Endodermal cell (in vitro differentiated cells): ENCODE data around the gene DIRAS1. TPM values are rescaled to one million over a fixed set of nuclear protein-coding genes. Genes with fewer than 3 reads are reported as not detected.

Source experiments
- DNase-seq: peaks from one replicate; pipeline ENCODE4 v3.0.0-alpha.2; 2017
- H3K27ac ChIP-seq: 2 replicates; pipeline ENCODE4 v1.5.1; 2013; ENCODE audit warnings: mild to moderate bottlenecking, low read depth, low read length, moderate library complexity
- H3K27me3 ChIP-seq: 2 replicates; pipeline ENCODE4 v1.6.1; 2013; ENCODE audit warnings: mild to moderate bottlenecking, low read length, moderate library complexity; ENCODE audit not compliant: insufficient read depth, control insufficient read depth, poor library complexity, severe bottlenecking
- H3K36me3 ChIP-seq: 2 replicates; pipeline ENCODE4 v1.7.0; 2013; ENCODE audit warnings: mild to moderate bottlenecking, low read length, moderate library complexity; ENCODE audit not compliant: control insufficient read depth, insufficient read depth
- H3K4me1 ChIP-seq: one replicate; pipeline ENCODE4 v1.7.0; 2013; ENCODE audit warnings: low read length; ENCODE audit not compliant: control insufficient read depth, insufficient read depth
- H3K4me3 ChIP-seq: 2 replicates; pipeline ENCODE4 v1.5.1; 2013; ENCODE audit warnings: mild to moderate bottlenecking, low read length, moderate library complexity
- H3K9ac ChIP-seq: 2 replicates; pipeline ENCODE4 v1.6.1; 2013; ENCODE audit warnings: mild to moderate bottlenecking, low read length, moderate library complexity; ENCODE audit not compliant: poor library complexity, severe bottlenecking; ENCODE audit errors: extremely low read depth
- H3K9me3 ChIP-seq: 2 replicates; pipeline ENCODE4 v1.6.1; 2013; ENCODE audit warnings: mild to moderate bottlenecking, low read length, moderate library complexity; ENCODE audit not compliant: control insufficient read depth
- H3K27ac Mint-ChIP-seq: 2 replicates; pipeline ENCODE4 v1.8.0; 2020; ENCODE audit warnings: mixed read lengths
- H3K27me3 Mint-ChIP-seq: 2 replicates; pipeline ENCODE4 v1.8.0; 2021; ENCODE audit warnings: mild to moderate bottlenecking, mixed read lengths; ENCODE audit not compliant: insufficient read depth
- H3K36me3 Mint-ChIP-seq: 2 replicates; pipeline ENCODE4 v1.8.0; 2020; ENCODE audit warnings: low read depth, mixed read lengths
- H3K4me1 Mint-ChIP-seq: 2 replicates; pipeline ENCODE4 v1.8.0; 2020; ENCODE audit warnings: mixed read lengths
- H3K4me3 Mint-ChIP-seq: 2 replicates; pipeline ENCODE4 v1.8.0; 2020; ENCODE audit warnings: mild to moderate bottlenecking, moderate library complexity, mixed read lengths
- H3K9me3 Mint-ChIP-seq: 2 replicates; pipeline ENCODE4 v1.8.0; 2020; ENCODE audit warnings: mild to moderate bottlenecking, mixed read lengths
- WGBS, 2 experiments: methylation state at CpG; one replicate each; pipeline versions ENCODE4 v1.1.5 to v1.1.7; 2013; ENCODE audit warnings: missing lambda C conversion rate in 2 of 2, mixed read lengths in 1 of 2; ENCODE audit not compliant: insufficient coverage in 1 of 2, insufficient read length in 1 of 2; 5-methylcytosine and 5-hydroxymethylcytosine counted together
- total RNA-seq, 2 donors: library from RNA; stranded (reverse); fragmentation: NEBNext Ultra II Directional in 1 of 2; extraction: Animal tissue kit (Norgen Biotek cat#: 25700) in 1 of 2; gene quantifications; 2 replicates in 1 of 2; 3 replicates in 1 of 2; pipeline ENCODE4 v1.2.1, GENCODE V29; 2021
- TF ChIP-seq, protein P1 (sequence below): fragments of 200-600 bp; sonication (generic); conservative IDR thresholded peaks from 2 replicates; pipeline ENCODE4 v1.5.0; 2021; ENCODE audit warnings: antibody characterized with exemption, mild to moderate bottlenecking

The DIRAS1 gene
- total RNA-seq, 2 donors from 2014 or later, result 4.7 to 8.4 TPM

DNA sequence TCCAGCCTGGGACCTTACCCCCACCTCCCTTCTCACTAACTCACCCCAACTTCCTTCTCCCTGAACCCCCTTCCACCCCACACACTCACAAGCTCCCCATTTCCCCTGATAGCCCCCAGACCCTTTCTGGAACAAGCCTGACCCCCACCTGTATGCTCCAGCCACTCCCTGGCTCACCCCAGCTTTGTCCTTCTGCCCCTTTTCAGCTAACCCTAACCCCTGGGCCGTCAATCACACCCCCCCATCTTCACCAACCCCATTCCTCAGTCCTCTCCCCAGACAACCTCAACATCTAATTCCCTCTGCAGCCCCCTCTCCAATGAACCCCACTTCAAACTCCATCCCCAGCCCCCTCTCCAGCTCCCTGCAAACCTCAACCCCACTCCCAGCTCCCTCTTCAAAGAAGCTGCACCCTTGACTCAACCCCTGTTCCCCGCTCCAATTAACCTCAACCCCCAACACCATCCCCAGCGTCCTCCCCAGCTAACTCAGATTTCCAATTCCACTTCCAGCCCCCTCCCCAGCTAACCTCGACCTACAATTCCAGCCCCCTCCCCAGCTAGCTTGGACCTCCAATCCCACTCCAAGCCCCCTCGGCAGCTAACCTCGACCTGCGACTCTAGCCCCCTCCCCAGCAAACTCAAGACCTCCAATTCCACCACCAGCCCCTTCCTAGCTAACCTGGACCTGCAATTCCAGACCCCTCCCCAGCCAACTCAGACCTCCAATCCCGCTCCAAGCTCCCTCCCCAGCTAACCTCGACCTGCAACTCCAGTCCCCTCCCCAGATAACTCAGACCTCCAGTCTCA, 19.6 kb downstream of the DIRAS1 start:
- no peak overlapping the region for H3K27ac Mint-ChIP-seq
- Histone ChIP-seq H3K4me3 (peak overlapping the region; percentile 85), H3K36me3 (no peaks in the 10 kb centered on the region), H3K27ac (no peak overlapping the region), H3K4me1 (no peaks in the 10 kb centered on the region), H3K9me3 (no peaks in the 10 kb centered on the region), H3K27me3 (peaks cover 22% of the 10 kb centered on the region), H3K9ac (peak overlapping the region; percentile 47)
- TF ChIP-seq, protein P1, sequence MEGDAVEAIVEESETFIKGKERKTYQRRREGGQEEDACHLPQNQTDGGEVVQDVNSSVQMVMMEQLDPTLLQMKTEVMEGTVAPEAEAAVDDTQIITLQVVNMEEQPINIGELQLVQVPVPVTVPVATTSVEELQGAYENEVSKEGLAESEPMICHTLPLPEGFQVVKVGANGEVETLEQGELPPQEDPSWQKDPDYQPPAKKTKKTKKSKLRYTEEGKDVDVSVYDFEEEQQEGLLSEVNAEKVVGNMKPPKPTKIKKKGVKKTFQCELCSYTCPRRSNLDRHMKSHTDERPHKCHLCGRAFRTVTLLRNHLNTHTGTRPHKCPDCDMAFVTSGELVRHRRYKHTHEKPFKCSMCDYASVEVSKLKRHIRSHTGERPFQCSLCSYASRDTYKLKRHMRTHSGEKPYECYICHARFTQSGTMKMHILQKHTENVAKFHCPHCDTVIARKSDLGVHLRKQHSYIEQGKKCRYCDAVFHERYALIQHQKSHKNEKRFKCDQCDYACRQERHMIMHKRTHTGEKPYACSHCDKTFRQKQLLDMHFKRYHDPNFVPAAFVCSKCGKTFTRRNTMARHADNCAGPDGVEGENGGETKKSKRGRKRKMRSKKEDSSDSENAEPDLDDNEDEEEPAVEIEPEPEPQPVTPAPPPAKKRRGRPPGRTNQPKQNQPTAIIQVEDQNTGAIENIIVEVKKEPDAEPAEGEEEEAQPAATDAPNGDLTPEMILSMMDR, result no peak
- H3K27me3 Mint-ChIP-seq, result peaks cover 21% of the 10 kb centered on the region
- H3K9me3 Mint-ChIP-seq, result no peaks in the 10 kb centered on the region
- H3K4me3 Mint-ChIP-seq, result peak overlapping the region; percentile 76
- DNase-seq, result no peak
- H3K36me3 Mint-ChIP-seq, result no peaks in the 10 kb centered on the region
- peaks cover 9% of the 10 kb centered on the region for H3K4me1 Mint-ChIP-seq
- WGBS, 2 experiments, result 14% methylated on average over 9 of the region's 9 CpGs; no CpG with 5 or more reads in 1 of the 2 experiments

DNA sequence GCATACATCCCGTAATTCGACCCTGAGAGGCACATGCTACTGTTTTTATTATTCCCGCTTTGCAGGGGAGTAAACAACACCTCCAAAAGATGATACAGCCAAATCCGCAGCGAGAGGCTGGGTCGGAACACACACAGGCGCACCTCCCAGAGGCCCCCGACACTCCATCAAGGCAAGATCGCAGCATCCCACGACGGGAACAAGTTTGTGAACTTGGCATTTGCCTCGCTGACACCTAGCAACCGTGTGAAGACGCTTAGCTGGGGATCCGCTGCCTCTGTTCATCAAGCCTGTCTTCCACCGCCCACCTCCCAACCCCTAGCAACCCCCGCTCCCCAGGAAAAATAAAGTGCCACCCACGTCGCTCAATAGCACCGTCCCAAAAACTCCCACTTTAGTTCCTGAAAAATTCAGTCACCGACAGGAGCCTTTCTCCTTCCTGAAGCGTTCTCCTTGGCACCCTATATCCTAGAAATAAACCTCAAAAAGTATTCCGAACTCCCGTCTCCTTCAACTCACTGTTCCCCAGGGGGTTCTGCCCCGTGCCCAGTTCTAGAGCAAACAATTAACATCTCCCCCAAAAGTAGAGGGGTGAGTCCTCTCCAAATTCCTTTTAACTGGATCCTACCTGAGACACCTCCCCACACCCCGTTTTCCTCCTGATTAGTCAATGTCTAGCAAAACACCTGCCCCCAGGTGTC, 20.4 kb downstream of the DIRAS1 start:
- WGBS, 2 experiments, result 34 to 42% methylated on average over 25 to 26 of the region's 26 CpGs
- H3K27me3 ChIP-seq, result peaks cover 22% of the 10 kb centered on the region
- Mint-ChIP-seq H3K36me3 (no peaks in the 10 kb centered on the region), H3K9me3 (no peaks in the 10 kb centered on the region), H3K4me3 (peak overlapping the region; percentile 76), H3K27ac (no peak overlapping the region), H3K27me3 (peaks cover 21% of the 10 kb centered on the region), H3K4me1 (peaks cover 9% of the 10 kb centered on the region)
- H3K36me3 ChIP-seq, result no peaks in the 10 kb centered on the region
- no peaks in the 10 kb centered on the region for H3K9me3 ChIP-seq
- no peak overlapping the region for H3K27ac ChIP-seq
- no peak for DNase-seq
- TF ChIP-seq, protein P1, result no peak
- no peak overlapping the region for H3K4me3 ChIP-seq
- no peaks in the 10 kb centered on the region for H3K4me1 ChIP-seq
- no peak overlapping the region for H3K9ac ChIP-seq

DNA sequence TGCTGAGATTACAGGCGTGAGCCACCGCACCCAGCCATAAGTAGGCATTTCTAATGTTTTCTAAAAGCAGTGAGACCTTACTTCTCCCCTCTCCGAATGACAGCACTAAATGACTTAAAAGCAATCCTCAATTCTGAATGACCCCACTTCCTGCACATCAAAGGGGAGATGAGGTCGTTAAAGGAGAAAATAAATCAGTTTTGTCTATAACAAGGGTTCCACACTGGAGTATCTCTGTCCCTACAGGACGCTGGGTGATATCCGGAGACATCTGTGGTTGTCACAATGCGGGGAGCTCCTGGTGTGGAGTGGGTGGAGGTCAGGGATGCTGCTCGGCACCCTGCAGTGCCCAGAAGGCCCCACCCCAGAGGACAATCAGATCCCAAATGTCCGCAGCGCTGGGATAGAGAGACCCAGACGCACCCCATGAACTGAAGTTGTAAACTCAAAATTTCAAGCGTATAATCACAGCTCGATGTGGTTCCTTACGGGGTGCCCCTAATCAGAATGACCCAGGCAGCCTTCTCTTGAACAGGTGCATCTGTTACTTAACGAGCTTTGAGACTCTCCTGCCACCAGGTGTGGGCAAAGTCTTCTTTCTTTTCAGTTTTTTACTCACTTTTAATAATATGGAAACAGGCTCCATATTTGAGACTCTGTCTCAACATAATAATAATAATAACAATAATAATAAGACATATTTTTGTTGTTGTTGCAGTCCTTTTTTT, 21.6 kb downstream of the DIRAS1 start:
- WGBS, 2 experiments, result 82 to 92% methylated on average over 13 to 15 of the region's 15 CpGs

More for the DNA sequence above, 21.6 kb downstream of the DIRAS1 start:
- Mint-ChIP-seq H3K4me3 (no peak overlapping the region), H3K27me3 (peaks cover 21% of the 10 kb centered on the region), H3K36me3 (no peaks in the 10 kb centered on the region), H3K27ac (no peak overlapping the region), H3K4me1 (peaks cover 9% of the 10 kb centered on the region), H3K9me3 (no peaks in the 10 kb centered on the region)
- Histone ChIP-seq H3K4me3 (no peak overlapping the region), H3K4me1 (no peaks in the 10 kb centered on the region), H3K36me3 (no peaks in the 10 kb centered on the region), H3K9me3 (no peaks in the 10 kb centered on the region), H3K9ac (no peak overlapping the region), H3K27me3 (peaks cover 22% of the 10 kb centered on the region), H3K27ac (no peak overlapping the region)
- TF ChIP-seq, protein P1, result no peak
- no peak for DNase-seq
